ENCODE results near the gene SLCO2A1.

SLCO2A1 gene

DNA sequence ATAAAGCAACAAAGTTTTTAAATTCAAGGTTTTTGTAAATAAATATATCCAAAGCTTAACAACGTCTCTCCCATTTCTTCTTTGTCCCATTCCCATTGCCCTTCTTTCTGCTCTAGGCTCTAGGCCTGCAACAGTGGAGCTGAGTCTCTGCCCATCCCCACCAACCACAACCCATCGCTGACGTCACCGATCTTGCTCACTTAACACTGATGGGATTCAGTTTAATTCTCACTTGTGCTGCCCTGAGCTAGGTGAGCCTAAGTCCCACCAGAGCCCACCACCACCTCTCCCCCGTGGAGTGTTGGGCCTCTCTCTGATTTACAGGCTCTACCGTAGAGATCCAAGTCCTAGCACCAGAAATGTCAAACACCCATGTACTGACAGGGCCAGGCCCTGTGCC is 72.7 kb downstream of the SLCO2A1 start:
- in situ Hi-C loops (cut with MboI; ENCODE audit: low sequenced_read_pairs) = no loop called here

DNA sequence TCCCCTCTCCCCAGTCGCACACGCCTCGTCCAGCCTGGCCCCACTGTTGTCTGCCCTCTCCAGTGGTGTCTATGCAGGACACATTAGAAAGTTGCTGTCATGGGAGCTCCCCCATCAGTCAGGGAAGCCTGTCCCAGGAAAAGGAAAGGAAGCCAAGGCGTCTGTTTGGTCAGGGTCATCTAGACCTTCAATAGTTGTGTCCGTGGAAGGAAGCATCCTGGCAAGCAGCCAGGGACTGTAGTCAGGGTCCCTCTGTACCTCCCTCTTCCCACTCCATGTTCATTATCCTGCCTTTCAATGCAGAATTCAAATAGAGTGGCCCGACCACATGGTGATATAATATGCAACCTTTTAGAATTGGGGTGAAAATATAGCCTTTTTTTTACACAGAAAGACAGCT is 73.4 kb downstream of the SLCO2A1 start:
- in situ Hi-C loops (cut with MboI; ENCODE audit: low sequenced_read_pairs) = no loop called here

DNA sequence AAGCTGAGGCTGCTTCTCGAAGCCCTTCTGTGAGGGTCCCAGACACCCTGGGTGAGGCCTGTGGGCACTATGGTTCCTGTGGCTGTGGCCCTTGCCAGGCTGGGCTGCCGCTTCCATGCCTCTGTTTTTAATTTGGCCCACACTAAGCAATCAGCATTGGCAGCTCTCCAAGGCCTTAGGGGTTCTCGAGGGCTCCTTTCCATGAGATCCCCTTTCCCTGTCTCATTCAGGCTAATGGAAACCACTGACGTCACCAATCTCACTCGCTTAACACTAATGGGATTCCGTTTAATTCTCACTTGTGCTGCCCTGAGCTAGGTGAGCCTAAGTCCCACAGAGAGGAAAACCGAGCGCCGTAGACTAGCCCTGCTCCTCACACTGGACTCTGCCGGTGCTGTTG is 73.8 kb downstream of the SLCO2A1 start:
- in situ Hi-C loops (cut with MboI; ENCODE audit: low sequenced_read_pairs) = no loop called here

DNA sequence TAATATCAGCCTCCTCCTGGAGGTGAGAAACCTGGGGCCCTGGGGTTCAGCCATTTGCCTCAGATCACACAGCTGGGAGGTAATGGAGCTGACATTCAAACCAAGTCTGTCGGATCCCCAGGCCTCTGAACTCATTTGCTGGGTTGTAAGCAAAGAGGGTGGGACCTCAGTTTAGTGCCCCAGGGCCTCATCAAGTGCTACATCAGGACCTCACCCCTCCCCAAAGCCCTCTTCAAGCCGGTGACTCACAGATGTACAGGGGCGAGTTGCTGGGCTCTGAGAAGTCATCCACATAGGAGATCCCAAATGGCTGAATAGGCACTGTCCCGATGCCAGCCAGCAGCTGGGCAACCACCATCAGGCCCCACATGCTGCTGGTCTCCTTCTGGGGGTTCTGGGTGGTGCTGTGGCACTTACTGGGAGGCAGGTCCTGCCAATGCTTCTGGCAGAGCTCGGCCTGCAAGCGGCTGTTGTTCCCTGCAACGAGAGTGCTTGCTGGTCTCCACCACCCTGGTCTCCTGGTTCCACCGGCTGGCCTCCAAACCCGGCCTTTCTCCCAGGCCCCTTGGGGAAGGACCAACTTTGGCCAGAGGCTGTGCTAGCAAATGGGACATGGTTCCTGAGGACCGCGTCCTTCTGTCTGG is 74.9 kb downstream of the SLCO2A1 start:
- in situ Hi-C loops (cut with MboI; ENCODE audit: low sequenced_read_pairs) = no loop called here

DNA sequence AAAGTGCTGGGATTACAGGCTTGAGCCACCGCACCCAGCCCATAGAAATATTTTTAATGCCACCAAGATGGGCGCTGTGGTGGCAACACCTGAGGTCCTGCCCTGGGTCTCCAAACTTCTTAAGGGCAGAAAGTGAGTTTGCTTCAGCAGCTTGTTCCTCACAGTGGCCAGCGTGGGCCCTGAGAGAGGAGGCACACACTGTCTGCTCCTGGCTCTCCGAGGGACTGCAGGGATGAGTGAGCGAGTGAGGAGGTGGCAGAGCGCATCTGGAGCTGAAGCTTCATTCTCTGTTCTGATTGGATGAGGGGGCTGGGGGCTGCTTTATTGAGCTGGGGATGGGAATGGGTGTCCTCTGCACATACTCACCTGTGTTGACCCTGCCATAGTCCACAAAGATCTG is 76.4 kb downstream of the SLCO2A1 start:
- in situ Hi-C loops (cut with MboI; ENCODE audit: low sequenced_read_pairs) = no loop called here

DNA sequence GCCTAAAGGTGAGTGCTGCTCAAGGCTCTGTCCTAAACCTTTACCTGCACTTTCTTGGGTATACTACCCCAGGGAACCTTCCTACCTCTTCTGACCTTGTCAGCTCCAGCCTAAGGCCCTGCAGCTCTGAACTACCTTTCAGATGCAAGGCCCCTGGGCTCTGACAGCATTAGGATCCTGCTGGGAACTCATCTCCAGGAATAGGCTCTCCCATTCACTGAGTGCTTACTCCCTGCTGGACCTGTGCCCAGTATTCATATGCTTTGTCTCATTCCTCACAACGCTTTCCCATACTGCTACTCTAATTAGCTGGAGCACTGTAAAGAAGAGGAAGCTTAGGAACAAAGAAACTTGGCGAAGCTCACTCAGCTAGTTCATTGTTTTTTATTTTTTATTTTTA is 80.3 kb downstream of the SLCO2A1 start:
- in situ Hi-C loops (cut with MboI; ENCODE audit: low sequenced_read_pairs) = loop anchor here (25.0 kb wide), 1 partner anchor 513 kb away; no protein-coding TSS in a partner anchor

DNA sequence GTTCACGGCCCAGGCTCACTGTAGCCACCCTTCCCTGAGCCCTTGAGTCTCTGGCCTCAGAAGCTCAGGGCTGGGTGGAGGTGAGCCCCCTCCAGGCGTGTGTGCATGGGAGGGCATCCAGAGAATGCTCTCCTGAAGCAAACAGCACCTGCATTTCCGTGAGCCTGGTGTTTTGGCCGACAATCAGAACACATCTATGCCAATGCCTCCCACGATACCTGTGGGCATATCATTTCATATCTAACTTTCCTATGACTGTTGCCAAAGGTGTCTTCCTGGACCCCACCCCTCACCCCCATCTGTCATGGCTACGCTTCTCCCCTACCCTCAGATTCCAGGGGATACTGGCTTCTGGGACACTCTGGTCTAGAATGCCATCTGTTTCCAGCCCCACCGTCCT is 80.7 kb downstream of the SLCO2A1 start:
- in situ Hi-C loops (cut with MboI; ENCODE audit: low sequenced_read_pairs) = loop anchor here (25.0 kb wide), 1 partner anchor 513 kb away; no protein-coding TSS in a partner anchor

DNA sequence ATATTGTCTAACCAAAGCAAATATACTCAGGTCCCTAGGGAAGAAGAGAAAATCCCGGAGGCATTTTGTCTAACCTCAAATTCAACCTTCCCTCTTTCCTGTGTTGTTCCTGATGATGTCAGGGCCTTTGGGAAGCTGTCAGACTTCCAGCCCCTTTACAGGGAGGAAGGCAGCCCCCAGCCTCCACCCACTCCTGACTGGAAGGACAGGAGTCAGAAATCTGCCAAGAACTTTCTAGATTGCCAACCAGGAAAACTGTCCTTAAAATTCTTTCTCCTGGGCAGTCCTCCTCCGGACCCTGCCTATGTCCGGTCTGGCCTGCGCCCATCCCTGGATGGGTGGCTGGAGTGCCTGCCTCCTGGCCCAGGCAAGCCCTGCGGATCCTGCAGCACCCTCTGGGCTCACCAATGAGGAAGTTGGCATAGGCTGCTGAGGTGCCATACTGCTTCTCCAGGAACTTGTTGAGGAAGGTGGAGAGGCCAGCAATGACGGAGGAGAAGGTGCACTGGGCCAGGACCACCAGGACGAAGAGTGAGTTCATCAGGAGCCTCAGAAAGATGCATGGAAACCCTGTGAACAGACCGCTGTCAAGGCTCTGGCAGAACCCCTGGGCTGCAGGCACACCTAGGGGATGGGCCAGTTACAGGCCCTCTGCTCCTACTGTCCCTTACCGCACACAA is 81.5 kb downstream of the SLCO2A1 start:
- in situ Hi-C loops (cut with MboI; ENCODE audit: low sequenced_read_pairs) = loop anchor here (25.0 kb wide), 1 partner anchor 514 kb away; no protein-coding TSS in a partner anchor

DNA sequence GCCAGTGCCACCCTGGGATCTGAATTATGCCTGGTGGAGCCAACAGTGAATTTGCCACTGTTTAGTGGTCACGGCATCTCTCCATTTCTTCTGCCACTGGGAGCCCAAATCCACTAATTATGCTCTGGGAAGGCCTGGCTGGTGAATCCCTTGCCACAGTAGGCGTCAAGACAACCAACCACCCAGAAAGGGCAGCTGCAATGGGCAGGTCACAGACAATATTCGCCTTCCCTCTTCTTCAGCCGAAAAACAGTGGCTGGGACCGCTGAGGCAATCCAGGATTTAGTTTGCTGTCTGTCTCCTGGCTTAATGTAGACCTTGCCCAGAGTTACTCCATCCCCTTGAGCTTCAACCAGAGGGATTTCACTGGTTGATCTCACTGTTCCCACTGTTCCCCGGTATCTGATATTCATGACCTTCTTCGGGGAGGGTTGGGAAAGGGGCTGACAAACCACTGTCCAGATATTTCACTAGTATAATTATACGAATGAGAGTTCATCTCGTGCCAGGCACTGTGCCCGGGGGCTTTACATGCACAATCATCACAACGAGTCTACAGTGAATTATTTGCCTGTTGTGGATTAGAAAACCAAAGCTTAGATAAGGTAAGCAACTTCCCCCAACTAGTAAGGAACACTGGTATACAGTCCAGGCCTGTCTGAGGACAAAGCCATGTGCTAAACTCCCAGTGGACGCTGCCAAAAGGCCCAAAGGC is 84.2 kb downstream of the SLCO2A1 start:
- in situ Hi-C loops (cut with MboI; ENCODE audit: low sequenced_read_pairs) = loop anchor here (25.0 kb wide), 1 partner anchor 517 kb away; no protein-coding TSS in a partner anchor

DNA sequence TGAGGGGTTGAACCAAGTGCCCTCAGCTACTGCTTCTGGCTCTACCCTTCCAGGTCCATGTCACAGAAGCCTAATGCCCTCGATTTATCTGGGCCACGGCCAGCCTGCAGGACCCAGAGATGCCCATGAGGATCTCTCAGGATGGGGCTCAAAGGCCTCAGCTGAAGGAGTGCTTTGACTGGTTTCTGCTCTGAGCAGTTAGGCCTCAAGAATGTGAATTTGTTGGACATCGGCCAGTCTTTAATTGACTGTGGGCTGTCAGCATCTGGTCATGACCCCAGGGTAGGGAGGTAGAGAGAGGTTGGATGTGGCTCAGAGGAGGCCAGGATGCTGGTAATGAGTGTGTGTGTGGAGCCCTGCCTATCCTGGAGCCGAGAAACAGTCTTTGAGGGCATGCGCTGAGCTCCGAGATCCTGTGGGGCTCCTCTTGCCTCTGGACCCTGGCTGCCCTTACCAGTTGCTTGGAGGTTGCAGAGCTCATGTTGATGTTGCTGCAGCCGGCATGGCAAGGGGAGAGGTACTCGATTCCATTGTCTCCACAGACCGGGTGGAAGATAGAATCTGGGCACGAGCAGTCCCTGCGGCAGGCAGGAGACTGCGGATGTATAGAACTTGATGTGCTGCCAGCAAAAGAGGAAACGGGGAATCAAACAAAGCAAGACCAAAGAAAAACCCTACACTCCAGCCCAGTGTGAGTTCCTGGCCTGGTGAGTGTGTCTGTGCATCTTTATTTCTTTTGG is 84.9 kb downstream of the SLCO2A1 start:
- in situ Hi-C loops (cut with MboI; ENCODE audit: low sequenced_read_pairs) = loop anchor here (25.0 kb wide), 1 partner anchor 517 kb away; no protein-coding TSS in a partner anchor

DNA sequence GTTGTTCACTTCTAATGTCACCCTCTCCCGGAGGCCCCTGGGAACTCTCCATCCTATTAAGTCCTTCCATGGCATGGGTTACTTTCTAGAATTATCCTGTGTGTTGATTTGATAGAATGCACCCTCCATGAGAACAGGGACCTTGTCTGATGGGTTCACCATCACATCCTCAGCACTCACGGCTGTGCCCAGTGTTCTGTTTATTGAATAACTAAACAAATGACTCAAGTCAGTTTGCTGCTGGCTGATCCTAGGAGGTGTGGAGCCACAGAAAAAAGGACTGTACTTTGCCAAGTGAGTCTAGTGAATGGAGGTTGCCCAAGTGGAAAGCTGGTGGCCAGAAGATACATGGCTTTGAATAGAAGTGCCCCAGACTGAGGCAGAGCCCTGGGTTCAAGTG is 85.5 kb downstream of the SLCO2A1 start:
- in situ Hi-C loops (cut with MboI; ENCODE audit: low sequenced_read_pairs) = loop anchor here (25.0 kb wide), 1 partner anchor 518 kb away; no protein-coding TSS in a partner anchor

DNA sequence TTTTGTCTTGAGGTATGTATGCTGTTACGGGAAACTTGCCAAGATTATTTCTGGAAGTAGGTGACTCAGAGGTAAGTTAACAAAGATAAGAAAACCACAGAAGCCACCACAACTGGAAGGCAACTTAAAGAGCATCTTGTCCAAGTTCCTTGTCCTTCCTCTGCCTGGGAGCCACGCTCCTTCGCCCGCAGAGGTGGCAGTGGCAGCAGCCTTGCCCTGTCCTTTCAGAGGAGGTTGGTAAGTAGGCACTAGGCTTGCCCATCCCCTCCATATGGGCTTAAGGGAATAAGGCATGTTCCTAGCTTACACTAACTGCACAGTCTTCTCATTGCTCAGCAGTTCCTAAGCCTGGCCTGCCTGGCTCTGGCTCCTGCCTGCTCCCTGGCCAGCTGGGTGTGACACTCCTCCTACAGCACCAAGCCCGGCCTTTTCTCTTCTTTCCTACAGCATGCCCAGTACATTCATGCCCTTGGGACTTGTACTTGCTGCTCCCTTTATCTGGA is 86.0 kb downstream of the SLCO2A1 start:
- in situ Hi-C loops (cut with MboI; ENCODE audit: low sequenced_read_pairs) = loop anchor here (25.0 kb wide), 1 partner anchor 519 kb away; no protein-coding TSS in a partner anchor

DNA sequence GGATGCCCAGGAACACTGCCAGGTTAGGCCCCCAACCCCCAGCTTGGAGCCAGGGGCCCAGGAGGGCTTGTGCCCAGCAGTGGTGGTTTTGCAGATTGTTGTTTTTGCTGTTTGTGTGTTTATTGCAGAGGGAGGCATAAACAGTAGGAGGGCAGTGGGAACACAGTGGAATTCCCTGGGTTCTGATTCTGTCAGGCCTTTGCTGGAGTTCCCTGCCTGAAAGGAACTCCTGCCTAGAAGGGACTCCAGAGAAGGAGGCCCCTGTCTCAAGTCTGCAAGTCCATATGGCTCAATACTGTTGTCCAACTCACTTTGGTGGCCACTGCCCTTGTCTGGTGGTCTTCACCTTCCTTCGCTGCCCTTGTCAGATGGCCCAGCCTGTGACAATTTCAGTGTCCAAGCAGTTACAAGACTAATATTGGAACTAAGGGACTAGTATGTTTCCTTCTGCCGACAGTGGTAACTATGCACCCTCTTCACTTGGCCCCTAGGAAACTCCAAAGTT is 86.6 kb downstream of the SLCO2A1 start:
- in situ Hi-C loops (cut with MboI; ENCODE audit: low sequenced_read_pairs) = loop anchor here (25.0 kb wide), 1 partner anchor 519 kb away; no protein-coding TSS in a partner anchor

DNA sequence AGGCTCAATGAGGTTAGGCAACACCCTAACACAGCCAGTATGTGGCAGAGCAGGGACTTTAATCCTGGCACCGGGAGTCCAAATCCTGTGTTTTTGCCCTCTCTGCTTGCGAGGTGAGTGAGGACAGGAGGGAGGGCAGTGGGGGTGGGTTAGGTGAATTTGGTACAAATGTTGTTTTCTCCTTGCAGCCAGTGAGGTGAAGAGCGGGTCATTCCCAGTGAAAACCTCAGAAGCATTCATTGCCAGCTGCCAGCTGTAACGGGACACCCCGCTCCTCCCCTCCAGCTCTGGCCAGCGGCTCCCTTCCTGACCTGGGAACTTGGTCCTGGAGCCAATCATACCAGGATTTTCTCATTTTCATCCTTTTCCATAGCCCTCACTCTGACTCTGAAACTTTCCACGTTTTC is 88.3 kb downstream of the SLCO2A1 start:
- in situ Hi-C loops (cut with MboI; ENCODE audit: low sequenced_read_pairs) = loop anchor here (25.0 kb wide), 1 partner anchor 521 kb away; no protein-coding TSS in a partner anchor

DNA sequence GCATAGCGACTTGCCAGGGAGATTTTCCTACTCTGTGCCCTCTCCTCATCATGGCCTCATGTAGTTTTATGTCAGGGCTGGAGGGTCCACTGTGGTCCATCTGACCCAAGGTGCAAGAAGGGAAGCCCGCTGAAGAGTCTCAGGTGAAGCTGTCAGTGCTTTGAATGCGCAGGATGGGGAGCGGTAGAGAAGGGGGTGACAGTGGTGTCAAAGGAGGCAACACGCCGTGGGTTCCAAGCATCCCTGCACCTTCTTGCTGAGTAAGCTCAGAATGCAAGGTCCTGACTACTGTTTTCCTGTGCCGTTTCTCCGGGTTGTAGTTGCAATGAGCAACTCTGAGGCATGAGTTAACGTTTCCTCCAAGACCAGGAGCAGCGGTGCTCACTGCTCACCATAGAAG is 89.2 kb downstream of the SLCO2A1 start:
- in situ Hi-C loops (cut with MboI; ENCODE audit: low sequenced_read_pairs) = loop anchor here (25.0 kb wide), 1 partner anchor 522 kb away; no protein-coding TSS in a partner anchor

DNA sequence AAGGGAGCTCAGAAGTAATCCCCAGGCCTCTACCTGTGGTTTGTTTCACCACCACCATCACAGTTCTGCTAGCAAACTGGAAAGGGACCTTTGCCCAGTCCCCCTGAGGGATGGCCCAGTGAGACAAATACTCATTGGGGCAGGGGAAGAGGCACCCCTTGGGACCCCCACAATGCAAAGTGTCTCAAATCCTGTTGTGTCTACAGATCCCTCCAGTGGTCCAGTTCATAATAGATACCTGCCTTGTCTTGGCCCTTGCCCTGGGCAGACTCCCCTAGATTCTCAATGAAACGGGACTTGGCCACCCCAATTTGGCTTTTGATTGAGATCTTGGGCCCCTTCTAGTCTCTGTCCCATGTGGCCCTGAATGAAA is 90.3 kb downstream of the SLCO2A1 start:
- in situ Hi-C loops (cut with MboI; ENCODE audit: low sequenced_read_pairs) = loop anchor here (10.0 to 25.0 kb wide), 3 partner anchors 105 to 523 kb away; no protein-coding TSS in a partner anchor

DNA sequence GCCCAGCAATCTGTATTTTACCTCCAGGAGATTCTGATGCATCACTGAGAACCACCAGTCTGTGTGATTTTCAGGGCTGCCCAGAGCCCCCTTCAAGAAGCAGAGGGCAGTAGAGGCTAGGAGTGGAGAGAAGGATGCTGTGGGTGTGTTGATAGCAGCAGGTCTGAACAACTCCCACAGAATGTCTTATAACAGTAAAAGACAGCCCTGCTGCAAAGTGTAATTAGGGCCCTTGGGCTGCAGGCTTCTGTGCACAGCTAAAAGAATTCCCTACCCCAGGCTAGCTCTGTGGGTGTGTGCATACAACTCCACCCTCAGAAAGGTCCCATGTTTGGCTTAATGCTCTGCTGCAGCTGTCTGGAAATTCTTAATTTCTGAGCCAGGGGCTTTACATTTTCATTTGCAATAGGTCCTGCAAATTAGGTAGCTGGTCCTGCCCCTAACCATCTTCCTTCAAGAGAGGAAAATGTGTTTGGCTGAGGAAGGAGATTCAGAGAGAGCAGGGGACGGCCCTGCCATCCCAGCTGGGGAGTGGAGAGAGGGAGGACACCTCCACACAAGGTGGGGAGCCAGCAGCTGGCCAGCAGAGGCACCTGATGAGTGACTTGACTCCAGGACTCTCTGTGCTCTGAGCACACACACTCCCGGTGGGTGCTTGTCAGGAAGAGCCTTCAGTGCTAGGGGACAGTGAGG is 90.8 kb downstream of the SLCO2A1 start:
- in situ Hi-C loops (cut with MboI; ENCODE audit: low sequenced_read_pairs) = loop anchor here (10.0 to 25.0 kb wide), 3 partner anchors 106 to 523 kb away; no protein-coding TSS in a partner anchor

DNA sequence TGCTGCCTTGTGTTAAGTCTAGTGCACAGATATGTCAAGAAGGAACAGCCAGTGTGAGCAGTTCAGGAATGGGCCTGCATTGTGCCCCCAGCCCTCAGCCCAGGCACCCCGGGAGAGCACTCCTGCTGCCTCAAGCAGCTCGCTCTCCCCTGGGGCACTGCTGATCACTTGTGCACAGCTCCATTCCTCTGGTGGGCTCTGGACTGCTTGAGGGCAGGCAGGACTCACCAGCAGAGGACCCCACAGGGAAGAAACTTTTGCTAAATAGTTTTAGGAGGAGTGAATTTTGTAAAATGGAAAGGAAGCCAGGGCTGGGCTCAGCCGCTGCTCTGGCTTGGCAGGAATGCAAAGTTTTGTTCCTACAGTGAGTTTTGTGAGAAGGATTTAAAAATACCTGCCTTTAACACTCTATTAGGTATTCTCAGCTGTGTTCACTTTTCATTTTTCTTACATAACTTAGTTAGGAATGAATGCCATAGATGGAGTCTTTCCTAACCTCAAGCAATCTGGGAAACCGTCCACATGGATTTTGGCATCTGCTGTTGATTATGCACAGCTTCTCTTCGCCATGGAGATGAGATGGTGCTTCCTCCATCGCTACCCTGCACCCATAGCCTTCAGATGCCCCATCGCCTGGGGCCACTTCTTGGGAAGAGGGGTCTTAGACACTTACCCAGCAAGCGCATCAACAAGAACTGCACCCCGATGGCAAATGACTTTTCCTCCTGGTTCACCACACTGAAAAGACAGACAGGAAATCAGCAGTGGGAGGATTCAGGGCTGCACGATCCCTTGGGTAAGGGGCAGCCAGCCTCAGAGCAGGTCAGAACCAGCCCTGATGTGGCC is 91.7 kb downstream of the SLCO2A1 start:
- in situ Hi-C loops (cut with MboI; ENCODE audit: low sequenced_read_pairs) = loop anchor here (10.0 to 25.0 kb wide), 3 partner anchors 107 to 524 kb away; no protein-coding TSS in a partner anchor
